ENCODE data around the gene SFXN5. TPM values are rescaled to one million over a fixed set of nuclear protein-coding genes. Genes with fewer than 3 reads are reported as not detected.

Gene SFXN5
- total RNA-seq, 4 donors from 2014 or later, result 8.4 to 18.3 (median 15.3) TPM

GRCh38 chr2:72961853-72962468, 109.6 kb downstream of the SFXN5 start:
- intact Hi-C loops (cut with DNase I; ENCODE audit: low total_unique reads), result no loop called here
- TF ChIP-seq CTCF (IDR thresholded peaks at IDR 0.05), result no peak
- no peak for TF ChIP-seq POLR2A (IDR thresholded peaks at IDR 0.05)
- no peak overlapping the region for H3K4me3 ChIP-seq (ENCODE audit: low read depth, poor library complexity, severe bottlenecking)
- DNase-seq (ENCODE audit: low spot score in 2 of 2), result no peak
- WGBS, 2 donors, result 68 to 87% methylated on average over 8 of the region's 8 CpGs

GRCh38 chr2:72961036-72961720, 110.3 kb downstream of the SFXN5 start:
- no peak overlapping the region for H3K4me3 ChIP-seq (ENCODE audit: low read depth, poor library complexity, severe bottlenecking)
- TF ChIP-seq CTCF (IDR thresholded peaks at IDR 0.05) (no peak), POLR2A (IDR thresholded peaks at IDR 0.05) (no peak)
- intact Hi-C loops (cut with DNase I; ENCODE audit: low total_unique reads), result no loop called here
- no peak for DNase-seq (ENCODE audit: low spot score in 2 of 2)
- 88 to 94% methylated on average over 24 to 26 of the region's 27 CpGs for WGBS, 2 donors

DNA sequence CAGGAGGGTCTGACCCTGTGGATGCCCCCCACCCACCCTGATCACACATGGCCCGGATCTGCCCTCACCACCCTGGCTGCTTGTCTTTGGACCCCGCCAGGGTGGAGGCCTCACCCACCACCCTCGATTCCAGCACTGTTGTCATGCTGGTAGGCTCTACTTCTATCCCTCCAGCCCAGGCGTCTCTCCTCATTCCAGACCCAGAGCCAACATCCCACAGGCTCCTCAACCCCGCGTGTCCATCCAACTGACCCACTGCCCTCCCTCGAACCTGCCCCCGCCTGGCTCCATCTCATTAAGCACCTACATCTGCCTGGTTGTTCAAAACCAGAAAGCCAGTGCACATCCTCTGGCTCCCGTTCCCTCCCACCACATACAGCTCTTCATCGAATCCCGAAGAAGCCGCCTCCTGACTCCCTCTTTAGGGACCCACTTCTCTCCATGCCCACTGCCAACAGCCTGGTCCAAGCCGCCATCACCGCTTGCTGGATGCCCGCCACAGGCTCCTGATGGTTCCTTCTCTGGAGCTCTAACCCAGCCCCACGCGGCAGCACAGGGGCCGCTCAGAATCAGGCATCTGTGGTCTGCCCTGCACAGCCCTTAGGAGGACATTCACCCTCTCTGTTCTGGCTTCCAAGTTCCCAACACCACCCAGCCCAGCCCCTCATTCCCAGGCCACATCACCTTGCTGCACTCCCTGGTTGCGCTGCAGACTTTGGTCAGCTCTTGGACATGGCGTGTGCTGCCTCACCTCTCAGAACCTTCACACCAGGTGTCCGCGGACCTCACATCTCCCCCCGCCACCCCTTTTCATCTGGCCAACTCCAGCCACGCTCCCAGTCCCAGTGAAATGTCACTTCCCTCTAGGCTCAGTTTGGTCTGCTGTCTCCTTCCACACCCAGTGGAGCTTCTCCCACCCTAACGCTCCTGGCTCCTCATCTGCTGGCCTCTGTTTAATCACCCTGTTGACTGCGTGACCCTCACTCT, 111.2 kb downstream of the SFXN5 start:
- intact Hi-C loops (cut with DNase I; ENCODE audit: low total_unique reads), result no loop called here
- 97 to 98% methylated on average over 26 of the region's 26 CpGs for WGBS, 2 donors
- TF ChIP-seq POLR2A (IDR thresholded peaks at IDR 0.05) (no peak), CTCF (IDR thresholded peaks at IDR 0.05) (no peak)

GRCh38 chr2:72959554-72959953, 112.0 kb downstream of the SFXN5 start:
- no peak for TF ChIP-seq POLR2A (IDR thresholded peaks at IDR 0.05)
- no peak for TF ChIP-seq CTCF (IDR thresholded peaks at IDR 0.05)
- intact Hi-C loops (cut with DNase I; ENCODE audit: low total_unique reads), result no loop called here
- WGBS, 2 donors, result 93 to 97% methylated on average over 8 of the region's 8 CpGs
- H3K4me3 ChIP-seq (ENCODE audit: low read depth, poor library complexity, severe bottlenecking), result no peak overlapping the region
- DNase-seq (ENCODE audit: low spot score in 2 of 2), result no peak

More for the DNA sequence above, 111.2 kb downstream of the SFXN5 start:
- no peak for DNase-seq (ENCODE audit: low spot score in 2 of 2)
- no peak overlapping the region for H3K4me3 ChIP-seq (ENCODE audit: low read depth, poor library complexity, severe bottlenecking)

- H3K4me3 ChIP-seq (ENCODE audit: low read depth, poor library complexity, severe bottlenecking), result no peak overlapping the region
- no peak for TF ChIP-seq CTCF (IDR thresholded peaks at IDR 0.05)
- no peak for TF ChIP-seq POLR2A (IDR thresholded peaks at IDR 0.05)
- DNase-seq (ENCODE audit: low spot score in 2 of 2), result no peak
- intact Hi-C loops (cut with DNase I; ENCODE audit: low total_unique reads), result no loop called here
- WGBS, 2 donors, result 96% methylated on average over 13 of the region's 13 CpGs
These were observed 112.7 kb downstream of the SFXN5 start for GRCh38 chr2:72958542-72959385.
